ENCODE data around the gene PLPPR3. TPM values are rescaled to one million over a fixed set of nuclear protein-coding genes. Genes with fewer than 3 reads are reported as not detected.

The PLPPR3 gene
- total and polyA plus RNA-seq, 10 of the 15 experiments (the other 5 are each of a cell fraction or from before 2014, with no cell fraction given), result 0.07 TPM; not detected in 9

DNA sequence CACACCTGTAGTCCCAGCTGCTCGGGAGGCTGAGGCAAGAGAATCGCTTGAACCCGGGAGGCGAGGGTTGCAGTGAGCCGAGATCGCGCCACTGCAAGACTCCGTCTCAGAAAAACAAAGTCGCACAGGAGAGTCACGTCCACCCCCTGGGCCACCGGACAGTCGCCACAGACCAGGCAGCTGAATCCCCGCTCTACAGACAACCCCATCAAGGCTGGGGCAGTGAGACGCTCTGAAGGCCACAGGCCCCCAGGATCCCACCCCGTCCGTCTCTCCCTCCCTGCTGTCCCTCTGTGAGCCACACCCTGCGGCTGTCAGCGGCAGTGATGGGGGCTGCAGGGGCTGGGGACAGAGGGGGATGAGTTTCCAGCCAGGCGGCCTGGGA, 40.0 kb downstream of the PLPPR3 start:
- BruUV-seq (replicated peaks), result no TSS peak
- WGBS (ENCODE audit: insufficient coverage, insufficient replicate concordance, low lambda C conversion rate, missing lambda C conversion rate), result 74% methylated on average over 17 of the region's 19 CpGs
- TF ChIP-seq RUNX3 (IDR thresholded peaks at IDR 0.05; ENCODE audit: low read length) (no peak), CEBPB (IDR thresholded peaks at IDR 0.05; ENCODE audit: borderline replicate concordance in 1 of 2, low read depth in 2 of 2, low read length in 2 of 2) (no peak), RFX5 (IDR thresholded peaks at IDR 0.05; ENCODE audit: low read depth, low read length) (no peak), POU2F2 (IDR thresholded peaks at IDR 0.05; ENCODE audit: borderline replicate concordance, low read depth, low read length) (no peak), CBFB (IDR thresholded peaks at IDR 0.05; ENCODE audit: low read depth) (no peak), NFXL1 (IDR thresholded peaks at IDR 0.05; ENCODE audit: borderline replicate concordance) (no peak), EED (IDR thresholded peaks at IDR 0.05; ENCODE audit: low read depth) (no peak), SUPT20H (IDR thresholded peaks at IDR 0.05; ENCODE audit: borderline replicate concordance, control insufficient read depth, low read depth, low read length) (no peak), CHD4 (IDR thresholded peaks at IDR 0.05) (no peak), TARDBP (IDR thresholded peaks at IDR 0.05; ENCODE audit: borderline replicate concordance) (no peak), ZBED1 (IDR thresholded peaks at IDR 0.05; ENCODE audit: borderline replicate concordance) (no peak), TAF1 (IDR thresholded peaks at IDR 0.05; ENCODE audit: borderline replicate concordance, low read depth, low read length) (no peak), JUNB (IDR thresholded peaks at IDR 0.05) (no peak)
- TF ChIP-seq, protein P1, sequence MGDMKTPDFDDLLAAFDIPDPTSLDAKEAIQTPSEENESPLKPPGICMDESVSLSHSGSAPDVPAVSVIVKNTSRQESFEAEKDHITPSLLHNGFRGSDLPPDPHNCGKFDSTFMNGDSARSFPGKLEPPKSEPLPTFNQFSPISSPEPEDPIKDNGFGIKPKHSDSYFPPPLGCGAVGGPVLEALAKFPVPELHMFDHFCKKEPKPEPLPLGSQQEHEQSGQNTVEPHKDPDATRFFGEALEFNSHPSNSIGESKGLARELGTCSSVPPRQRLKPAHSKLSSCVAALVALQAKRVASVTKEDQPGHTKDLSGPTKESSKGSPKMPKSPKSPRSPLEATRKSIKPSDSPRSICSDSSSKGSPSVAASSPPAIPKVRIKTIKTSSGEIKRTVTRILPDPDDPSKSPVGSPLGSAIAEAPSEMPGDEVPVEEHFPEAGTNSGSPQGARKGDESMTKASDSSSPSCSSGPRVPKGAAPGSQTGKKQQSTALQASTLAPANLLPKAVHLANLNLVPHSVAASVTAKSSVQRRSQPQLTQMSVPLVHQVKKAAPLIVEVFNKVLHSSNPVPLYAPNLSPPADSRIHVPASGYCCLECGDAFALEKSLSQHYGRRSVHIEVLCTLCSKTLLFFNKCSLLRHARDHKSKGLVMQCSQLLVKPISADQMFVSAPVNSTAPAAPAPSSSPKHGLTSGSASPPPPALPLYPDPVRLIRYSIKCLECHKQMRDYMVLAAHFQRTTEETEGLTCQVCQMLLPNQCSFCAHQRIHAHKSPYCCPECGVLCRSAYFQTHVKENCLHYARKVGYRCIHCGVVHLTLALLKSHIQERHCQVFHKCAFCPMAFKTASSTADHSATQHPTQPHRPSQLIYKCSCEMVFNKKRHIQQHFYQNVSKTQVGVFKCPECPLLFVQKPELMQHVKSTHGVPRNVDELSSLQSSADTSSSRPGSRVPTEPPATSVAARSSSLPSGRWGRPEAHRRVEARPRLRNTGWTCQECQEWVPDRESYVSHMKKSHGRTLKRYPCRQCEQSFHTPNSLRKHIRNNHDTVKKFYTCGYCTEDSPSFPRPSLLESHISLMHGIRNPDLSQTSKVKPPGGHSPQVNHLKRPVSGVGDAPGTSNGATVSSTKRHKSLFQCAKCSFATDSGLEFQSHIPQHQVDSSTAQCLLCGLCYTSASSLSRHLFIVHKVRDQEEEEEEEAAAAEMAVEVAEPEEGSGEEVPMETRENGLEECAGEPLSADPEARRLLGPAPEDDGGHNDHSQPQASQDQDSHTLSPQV (IDR thresholded peaks at IDR 0.05), result no peak
- TF ChIP-seq, protein P2, sequence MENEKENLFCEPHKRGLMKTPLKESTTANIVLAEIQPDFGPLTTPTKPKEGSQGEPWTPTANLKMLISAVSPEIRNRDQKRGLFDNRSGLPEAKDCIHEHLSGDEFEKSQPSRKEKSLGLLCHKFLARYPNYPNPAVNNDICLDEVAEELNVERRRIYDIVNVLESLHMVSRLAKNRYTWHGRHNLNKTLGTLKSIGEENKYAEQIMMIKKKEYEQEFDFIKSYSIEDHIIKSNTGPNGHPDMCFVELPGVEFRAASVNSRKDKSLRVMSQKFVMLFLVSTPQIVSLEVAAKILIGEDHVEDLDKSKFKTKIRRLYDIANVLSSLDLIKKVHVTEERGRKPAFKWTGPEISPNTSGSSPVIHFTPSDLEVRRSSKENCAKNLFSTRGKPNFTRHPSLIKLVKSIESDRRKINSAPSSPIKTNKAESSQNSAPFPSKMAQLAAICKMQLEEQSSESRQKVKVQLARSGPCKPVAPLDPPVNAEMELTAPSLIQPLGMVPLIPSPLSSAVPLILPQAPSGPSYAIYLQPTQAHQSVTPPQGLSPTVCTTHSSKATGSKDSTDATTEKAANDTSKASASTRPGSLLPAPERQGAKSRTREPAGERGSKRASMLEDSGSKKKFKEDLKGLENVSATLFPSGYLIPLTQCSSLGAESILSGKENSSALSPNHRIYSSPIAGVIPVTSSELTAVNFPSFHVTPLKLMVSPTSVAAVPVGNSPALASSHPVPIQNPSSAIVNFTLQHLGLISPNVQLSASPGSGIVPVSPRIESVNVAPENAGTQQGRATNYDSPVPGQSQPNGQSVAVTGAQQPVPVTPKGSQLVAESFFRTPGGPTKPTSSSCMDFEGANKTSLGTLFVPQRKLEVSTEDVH (IDR thresholded peaks at IDR 0.05; ENCODE audit: low read depth, partially characterized antibody), result no peak
- TF ChIP-seq, protein P3, sequence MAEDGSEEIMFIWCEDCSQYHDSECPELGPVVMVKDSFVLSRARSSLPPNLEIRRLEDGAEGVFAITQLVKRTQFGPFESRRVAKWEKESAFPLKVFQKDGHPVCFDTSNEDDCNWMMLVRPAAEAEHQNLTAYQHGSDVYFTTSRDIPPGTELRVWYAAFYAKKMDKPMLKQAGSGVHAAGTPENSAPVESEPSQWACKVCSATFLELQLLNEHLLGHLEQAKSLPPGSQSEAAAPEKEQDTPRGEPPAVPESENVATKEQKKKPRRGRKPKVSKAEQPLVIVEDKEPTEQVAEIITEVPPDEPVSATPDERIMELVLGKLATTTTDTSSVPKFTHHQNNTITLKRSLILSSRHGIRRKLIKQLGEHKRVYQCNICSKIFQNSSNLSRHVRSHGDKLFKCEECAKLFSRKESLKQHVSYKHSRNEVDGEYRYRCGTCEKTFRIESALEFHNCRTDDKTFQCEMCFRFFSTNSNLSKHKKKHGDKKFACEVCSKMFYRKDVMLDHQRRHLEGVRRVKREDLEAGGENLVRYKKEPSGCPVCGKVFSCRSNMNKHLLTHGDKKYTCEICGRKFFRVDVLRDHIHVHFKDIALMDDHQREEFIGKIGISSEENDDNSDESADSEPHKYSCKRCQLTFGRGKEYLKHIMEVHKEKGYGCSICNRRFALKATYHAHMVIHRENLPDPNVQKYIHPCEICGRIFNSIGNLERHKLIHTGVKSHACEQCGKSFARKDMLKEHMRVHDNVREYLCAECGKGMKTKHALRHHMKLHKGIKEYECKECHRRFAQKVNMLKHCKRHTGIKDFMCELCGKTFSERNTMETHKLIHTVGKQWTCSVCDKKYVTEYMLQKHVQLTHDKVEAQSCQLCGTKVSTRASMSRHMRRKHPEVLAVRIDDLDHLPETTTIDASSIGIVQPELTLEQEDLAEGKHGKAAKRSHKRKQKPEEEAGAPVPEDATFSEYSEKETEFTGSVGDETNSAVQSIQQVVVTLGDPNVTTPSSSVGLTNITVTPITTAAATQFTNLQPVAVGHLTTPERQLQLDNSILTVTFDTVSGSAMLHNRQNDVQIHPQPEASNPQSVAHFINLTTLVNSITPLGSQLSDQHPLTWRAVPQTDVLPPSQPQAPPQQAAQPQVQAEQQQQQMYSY (CRISPR knock-in tag; IDR thresholded peaks at IDR 0.05), result no peak

More for the DNA sequence above, 40.0 kb downstream of the PLPPR3 start:
- Histone ChIP-seq H3K27me3 (replicated peaks in 1 of 2; ENCODE audit: control insufficient read depth in 2 of 2, insufficient read depth in 2 of 2, low read length in 1 of 2) (no peaks in the 10 kb centered on the region), H3K9me3 (replicated peaks; ENCODE audit: control insufficient read depth, insufficient read depth, low read length) (no peaks in the 10 kb centered on the region), H2AFZ (ENCODE audit: control insufficient read depth, low read depth, low read length) (no peak overlapping the region), H3K27ac (ENCODE audit: control insufficient read depth, insufficient read depth) (no peak overlapping the region), H3K4me1 (ENCODE audit: control insufficient read depth, insufficient read depth, low read length) (no peaks in the 10 kb centered on the region), H3K79me2 (ENCODE audit: control insufficient read depth, insufficient read depth, low read length) (no peaks in the 10 kb centered on the region), H3K4me2 (ENCODE audit: control insufficient read depth, insufficient read depth) (no peak overlapping the region), H3K9ac (ENCODE audit: control insufficient read depth, insufficient read depth, low read length) (no peak overlapping the region), H4K20me1 (ENCODE audit: control insufficient read depth, insufficient read depth) (no peaks in the 10 kb centered on the region), H3K36me3 (ENCODE audit: control insufficient read depth in 2 of 2, insufficient read depth in 2 of 2, low read length in 1 of 2) (no peaks in the 10 kb centered on the region), H3K4me3 (no peak overlapping the region)
- DNase-seq (ENCODE audit: low read depth, low spot score) (no peak), FAIRE-seq (no peak), ATAC-seq (no peak)
- ChIA-PET SMC1A (ENCODE audit: uncharacterized antibody, unreplicated experiment) (no interaction called here), POLR2A (no interaction called here), RAD21 (ENCODE audit: unreplicated experiment) (no interaction called here), CTCF (no interaction called here)
- in situ Hi-C loops (cut with MboI) (no loop called here), intact Hi-C loops (cut with micrococcal nuclease; ENCODE audit: unreplicated experiment) (no loop called here)

All from GM12878 (cell line).